H9 (cell line): Measurements from ENCODE around the gene ANKS1B. TPM values are rescaled to one million over a fixed set of nuclear protein-coding genes. Genes with fewer than 3 reads are reported as not detected.

Experiments used
- DNase-seq: peaks from one replicate; pipeline ENCODE4 v3.0.0-alpha.2; 2017
- H2AFZ ChIP-seq: one replicate; pipeline ENCODE4 v1.6.1; 2013; ENCODE audit warnings: mild to moderate bottlenecking, low read length, control low read depth, moderate library complexity
- H2AK5ac ChIP-seq: 2 replicates; pipeline ENCODE4 v1.6.1; 2013; ENCODE audit warnings: low read length, control low read depth, mixed read lengths; ENCODE audit not compliant: insufficient read length
- H2BK120ac ChIP-seq: one replicate; pipeline ENCODE4 v1.6.1; 2013; ENCODE audit warnings: low read depth, mild to moderate bottlenecking, low read length, control low read depth, inconsistent platforms; ENCODE audit not compliant: poor library complexity, severe bottlenecking
- H2BK12ac ChIP-seq: 2 replicates; pipeline ENCODE4 v1.6.1; 2013; ENCODE audit warnings: low read length, control low read depth, mixed read lengths, low read depth; ENCODE audit not compliant: insufficient read length
- H2BK15ac ChIP-seq: 2 replicates; pipeline ENCODE4 v1.6.1; 2013; ENCODE audit warnings: low read depth, low read length, control low read depth
- H2BK20ac ChIP-seq: one replicate; pipeline ENCODE4 v1.6.1; 2013; ENCODE audit warnings: low read depth, mild to moderate bottlenecking, low read length, control low read depth, inconsistent platforms; ENCODE audit not compliant: poor library complexity, severe bottlenecking
- H2BK5ac ChIP-seq: 2 replicates; pipeline ENCODE4 v1.6.1; 2013; ENCODE audit warnings: low read length, control low read depth, mixed read lengths; ENCODE audit not compliant: insufficient read length
- H3K14ac ChIP-seq: 2 replicates; pipeline ENCODE4 v1.6.1; 2013; ENCODE audit warnings: low read length, control low read depth; ENCODE audit not compliant: insufficient read depth
- H3K18ac ChIP-seq: 2 replicates; pipeline ENCODE4 v1.6.1; 2013; ENCODE audit warnings: low read depth, mild to moderate bottlenecking, mixed read lengths, low read length, control low read depth; ENCODE audit not compliant: insufficient read length
- H3K23ac ChIP-seq: 2 replicates; pipeline ENCODE4 v1.6.1; 2013; ENCODE audit warnings: low read length, control low read depth, mixed read lengths, low read depth; ENCODE audit not compliant: insufficient read length
- H3K23me2 ChIP-seq: 2 replicates; pipeline ENCODE4 v1.6.1; 2013; ENCODE audit warnings: low read depth, mild to moderate bottlenecking, mixed read lengths, low read length, control low read depth; ENCODE audit not compliant: insufficient read length, poor library complexity, severe bottlenecking
- H3K27ac ChIP-seq: 2 replicates; pipeline ENCODE4 v1.5.1; 2013; ENCODE audit warnings: low read length, control low read depth, mixed read lengths, low read depth; ENCODE audit not compliant: insufficient read length
- H3K27me3 ChIP-seq: 2 replicates; pipeline ENCODE4 v1.6.1; 2013; ENCODE audit warnings: low read length, control low read depth, inconsistent platforms; ENCODE audit not compliant: insufficient read depth
- H3K4ac ChIP-seq: 2 replicates; pipeline ENCODE4 v1.6.1; 2013; ENCODE audit warnings: low read depth, mild to moderate bottlenecking, control low read depth, inconsistent platforms, low read length, moderate library complexity
- H3K4me1 ChIP-seq: 2 replicates; pipeline ENCODE4 v1.6.1; 2013; ENCODE audit warnings: low read length, control low read depth, inconsistent platforms; ENCODE audit not compliant: insufficient read depth
- H3K4me2 ChIP-seq: 2 replicates; pipeline ENCODE4 v1.6.1; 2013; ENCODE audit warnings: low read length, control low read depth, mixed read lengths; ENCODE audit not compliant: insufficient read length, insufficient read depth
- H3K56ac ChIP-seq: 2 replicates; pipeline ENCODE4 v1.6.1; 2013; ENCODE audit warnings: low read depth, mild to moderate bottlenecking, mixed read lengths, low read length, control low read depth; ENCODE audit not compliant: insufficient read length
- H3K79me1 ChIP-seq: 2 replicates; pipeline ENCODE4 v1.6.1; 2013; ENCODE audit warnings: low read depth, mild to moderate bottlenecking, moderate library complexity, low read length, control low read depth, inconsistent platforms; ENCODE audit not compliant: insufficient read depth, poor library complexity, severe bottlenecking
- H3K79me2 ChIP-seq: 2 replicates; pipeline ENCODE4 v1.6.1; 2013; ENCODE audit warnings: low read length, control low read depth, inconsistent platforms; ENCODE audit not compliant: insufficient read depth
- H3K9ac ChIP-seq: 2 replicates; pipeline ENCODE4 v1.6.1; 2013; ENCODE audit warnings: low read length, control low read depth, mixed read lengths; ENCODE audit not compliant: insufficient read length; ENCODE audit errors: extremely low read depth
- H3K9me3 ChIP-seq: one replicate; pipeline ENCODE4 v1.6.1; 2013; ENCODE audit warnings: low read depth, low read length, inconsistent platforms; ENCODE audit not compliant: control insufficient read depth
- H3T11ph ChIP-seq: one replicate; pipeline ENCODE4 v1.6.1; 2013; ENCODE audit warnings: mild to moderate bottlenecking, low read length, control low read depth, inconsistent platforms
- H4K20me1 ChIP-seq: one replicate; pipeline ENCODE4 v1.6.1; 2013; ENCODE audit not compliant: control insufficient read depth, insufficient read length, insufficient read depth
- H4K5ac ChIP-seq: 2 replicates; pipeline ENCODE4 v1.6.1; 2013; ENCODE audit warnings: low read depth, mild to moderate bottlenecking, mixed read lengths, low read length, control low read depth; ENCODE audit not compliant: insufficient read length
- H4K8ac ChIP-seq: replicated peaks from 2 replicates; pipeline ENCODE4 v1.6.1; 2013; ENCODE audit warnings: low read length, control low read depth, mixed read lengths, low read depth; ENCODE audit not compliant: insufficient read length
- H4K91ac ChIP-seq: 2 replicates; pipeline ENCODE4 v1.6.1; 2013; ENCODE audit warnings: low read depth, mild to moderate bottlenecking, moderate library complexity, mixed read lengths, low read length, control low read depth; ENCODE audit not compliant: insufficient read length
- H3K27ac Mint-ChIP-seq, 3 experiments: 2 replicates in 2 of 3; 3 replicates in 1 of 3; pipeline ENCODE4 v1.8.0; 2020 to 2021; ENCODE audit warnings: mixed read lengths in 3 of 3, mild to moderate bottlenecking in 1 of 3, moderate library complexity in 1 of 3
- H3K27me3 Mint-ChIP-seq: 2 replicates; pipeline ENCODE4 v1.8.0; 2021; ENCODE audit warnings: low read depth, mild to moderate bottlenecking, moderate library complexity, mixed read lengths
- H3K36me3 Mint-ChIP-seq, 3 experiments: 2 replicates in 2 of 3; 3 replicates in 1 of 3; pipeline ENCODE4 v1.8.0; 2020 to 2021; ENCODE audit warnings: low read depth in 3 of 3, mixed read lengths in 3 of 3; ENCODE audit not compliant: insufficient read depth in 1 of 3
- H3K4me1 Mint-ChIP-seq, 2 experiments: 2 replicates each; pipeline ENCODE4 v1.8.0; 2020; ENCODE audit warnings: mixed read lengths in 2 of 2
- H3K4me3 Mint-ChIP-seq, 2 experiments: 2 replicates in 1 of 2; 3 replicates in 1 of 2; pipeline ENCODE4 v1.8.0; 2020 to 2021; ENCODE audit warnings: mild to moderate bottlenecking in 2 of 2, mixed read lengths in 2 of 2, moderate library complexity in 1 of 2
- H3K9me3 Mint-ChIP-seq, 2 experiments: 2 replicates in 1 of 2; 3 replicates in 1 of 2; pipeline ENCODE4 v1.8.0; 2020; ENCODE audit warnings: mild to moderate bottlenecking in 2 of 2, mixed read lengths in 2 of 2, moderate library complexity in 1 of 2
- CTCF ChIP-seq: fragments of 200-600 bp; sonication (generic); conservative IDR thresholded peaks from 3 replicates; pipeline ENCODE4 v1.8.0; 2021; ENCODE audit warnings: antibody characterized with exemption, mild to moderate bottlenecking
- WGBS: extraction: QIAGEN DNeasy Blood & Tissue Kit; methylation state at CpG from one replicate; pipeline ENCODE4 v1.1.7; 2013; ENCODE audit warnings: missing lambda C conversion rate, low lambda C conversion rate, mixed read lengths; ENCODE audit not compliant: insufficient read length; ENCODE audit errors: extremely low coverage; 5-methylcytosine and 5-hydroxymethylcytosine counted together
- total RNA-seq: library from RNA; stranded (reverse); gene quantifications from 2 replicates; pipeline ENCODE4 v1.2.1, GENCODE V29; 2021

Gene ANKS1B
- total RNA-seq, 1 experiment from 2014 or later, result 4.1 TPM

GRCh38 chr12:98770230-98770629, 1214.5 kb downstream of the ANKS1B start:
- Histone ChIP-seq H4K20me1 (no peaks in the 10 kb centered on the region), H3K27ac (no peak overlapping the region), H3K9ac (no peak overlapping the region), H2BK12ac (no peak overlapping the region), H3K4ac (no peak overlapping the region), H3K18ac (no peak overlapping the region), H4K8ac (no peak overlapping the region), H4K5ac (no peak overlapping the region), H3T11ph (no peak overlapping the region), H3K79me1 (no peaks in the 10 kb centered on the region), H2BK5ac (no peak overlapping the region), H3K27me3 (no peaks in the 10 kb centered on the region; the same call in 1 of the 2 replicates), H3K23me2 (no peaks in the 10 kb centered on the region), H3K4me2 (no peak overlapping the region), H3K56ac (no peak overlapping the region), H3K79me2 (no peaks in the 10 kb centered on the region), H2BK15ac (no peak overlapping the region), H2AFZ (no peak overlapping the region), H3K14ac (no peak overlapping the region), H3K9me3 (no peaks in the 10 kb centered on the region), H2AK5ac (no peak overlapping the region), H3K23ac (no peak overlapping the region), H2BK20ac (no peak overlapping the region), H4K91ac (no peak overlapping the region), H3K4me1 (no peaks in the 10 kb centered on the region), H2BK120ac (no peak overlapping the region)
- peaks cover 6 to 9% (median 7%) of the 10 kb centered on the region in 3 experiments; a peak in 6 of 7 replicates for H3K36me3 Mint-ChIP-seq
- H3K9me3 Mint-ChIP-seq, result peaks cover 0 to 9% of the 10 kb centered on the region in 2 experiments; a peak in 4 of 5 replicates
- no peaks in the 10 kb centered on the region for H3K27me3 Mint-ChIP-seq
- no peak overlapping the region for H3K4me3 Mint-ChIP-seq
- TF ChIP-seq CTCF, result no peak
- H3K4me1 Mint-ChIP-seq, result peaks cover 0 to 4% of the 10 kb centered on the region in 2 experiments; a peak in 1 of 4 replicates
- DNase-seq, result no peak
- no peak overlapping the region for H3K27ac Mint-ChIP-seq
- no CpG with 5 or more reads among the region's 4 CpGs for WGBS
